C4-2B (cell line): ENCODE results near the gene FHDC1.

Experiments
- H3K27ac ChIP-seq: fragments of 450-650 bp; 2 replicates; pipeline ENCODE4 v1.5.1; 2017
- CTCF ChIP-seq: fragments of 450-650 bp; conservative IDR thresholded peaks from 2 replicates; pipeline ENCODE4 v1.5.1; 2017; ENCODE audit warnings: mild to moderate bottlenecking
- ZFX ChIP-seq: fragments of 450-650 bp; IDR thresholded peaks from 2 replicates; pipeline ENCODE4 v1.6.1; 2017

Gene FHDC1

GRCh38 chr4:153026591-153027346 lies 90.6 kb downstream of the FHDC1 start:
- TF ChIP-seq ZFX: no peak
- TF ChIP-seq CTCF: no peak

GRCh38 chr4:153027866-153028265 lies 91.7 kb downstream of the FHDC1 start:
- TF ChIP-seq CTCF (no peak), ZFX (no peak)
- H3K27ac ChIP-seq: no peak overlapping the region

More at GRCh38 chr4:153026591-153027346, 90.6 kb downstream of the FHDC1 start:
- H3K27ac ChIP-seq: no peak overlapping the region

- no peak overlapping the region for H3K27ac ChIP-seq
- no peak for TF ChIP-seq ZFX
- no peak for TF ChIP-seq CTCF
Observed at GRCh38 chr4:153028535-153028934, 92.4 kb downstream of the FHDC1 start.
